IPS-20b (cell line): ENCODE results near the gene GINS1.

Source experiments
- H3K27ac ChIP-seq: one replicate; pipeline ENCODE4 v1.5.1; 2013; ENCODE audit warnings: low read length
- H3K27me3 ChIP-seq: 2 replicates; pipeline ENCODE4 v1.6.1; 2013; ENCODE audit warnings: mild to moderate bottlenecking, low read length, inconsistent platforms; ENCODE audit not compliant: insufficient read depth
- H3K36me3 ChIP-seq: 2 replicates; pipeline ENCODE4 v1.6.1; 2013; ENCODE audit warnings: low read depth, mild to moderate bottlenecking, inconsistent platforms, low read length, moderate library complexity; ENCODE audit not compliant: insufficient read depth
- H3K4me1 ChIP-seq: 2 replicates; pipeline ENCODE4 v1.6.1; 2013; ENCODE audit warnings: mild to moderate bottlenecking, control low read depth, inconsistent platforms, low read length, moderate library complexity; ENCODE audit not compliant: insufficient read depth
- H3K4me3 ChIP-seq: 2 replicates; pipeline ENCODE4 v1.5.1; 2013; ENCODE audit warnings: mild to moderate bottlenecking, low read length, inconsistent platforms
- H3K9ac ChIP-seq: 2 replicates; pipeline ENCODE4 v1.6.1; 2013; ENCODE audit warnings: low read depth, mild to moderate bottlenecking, inconsistent platforms, low read length, moderate library complexity
- H3K9me3 ChIP-seq: 2 replicates; pipeline ENCODE4 v1.6.1; 2013; ENCODE audit warnings: mild to moderate bottlenecking, low read depth, low read length, inconsistent platforms; ENCODE audit not compliant: insufficient read depth

The GINS1 gene

DNA sequence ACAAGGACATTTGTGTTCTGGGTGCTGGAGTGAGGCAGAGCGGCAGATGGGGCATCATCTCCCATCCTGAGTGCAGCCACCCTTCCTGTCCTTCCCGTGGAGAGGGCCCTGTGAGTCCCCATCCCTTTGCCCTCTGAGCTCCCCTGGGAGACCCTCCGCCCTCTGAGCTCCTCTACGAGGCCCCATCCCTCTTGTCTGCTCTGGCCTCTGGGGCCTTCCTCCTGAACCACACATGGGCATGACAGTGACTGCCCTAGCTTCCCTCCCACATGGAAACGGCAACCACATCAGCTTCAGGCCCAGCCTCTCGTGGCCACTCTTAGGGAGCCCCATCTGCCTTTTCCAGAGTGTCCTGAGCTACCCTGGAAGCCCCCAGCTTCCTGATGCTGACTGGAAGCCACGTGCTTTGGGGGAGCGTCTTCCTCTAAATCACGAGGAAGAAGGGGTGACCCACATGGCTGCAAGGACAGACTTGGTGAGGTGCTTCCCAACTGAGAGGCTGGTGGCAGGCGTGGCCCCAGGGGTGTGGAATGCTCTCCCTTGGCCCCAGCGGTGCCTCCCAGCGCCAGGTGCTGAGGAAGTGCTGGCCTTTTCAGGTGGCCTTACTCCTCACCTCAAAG is 52.6 kb downstream of the GINS1 start:
- H3K27ac ChIP-seq: no peak overlapping the region
- no peaks in the 10 kb centered on the region for H3K4me1 ChIP-seq
- H3K27me3 ChIP-seq: no peaks in the 10 kb centered on the region
- no peak overlapping the region for H3K4me3 ChIP-seq
- no peaks in the 10 kb centered on the region for H3K9me3 ChIP-seq
- peaks cover 75% of the 10 kb centered on the region for H3K36me3 ChIP-seq
- no peak overlapping the region for H3K9ac ChIP-seq

DNA sequence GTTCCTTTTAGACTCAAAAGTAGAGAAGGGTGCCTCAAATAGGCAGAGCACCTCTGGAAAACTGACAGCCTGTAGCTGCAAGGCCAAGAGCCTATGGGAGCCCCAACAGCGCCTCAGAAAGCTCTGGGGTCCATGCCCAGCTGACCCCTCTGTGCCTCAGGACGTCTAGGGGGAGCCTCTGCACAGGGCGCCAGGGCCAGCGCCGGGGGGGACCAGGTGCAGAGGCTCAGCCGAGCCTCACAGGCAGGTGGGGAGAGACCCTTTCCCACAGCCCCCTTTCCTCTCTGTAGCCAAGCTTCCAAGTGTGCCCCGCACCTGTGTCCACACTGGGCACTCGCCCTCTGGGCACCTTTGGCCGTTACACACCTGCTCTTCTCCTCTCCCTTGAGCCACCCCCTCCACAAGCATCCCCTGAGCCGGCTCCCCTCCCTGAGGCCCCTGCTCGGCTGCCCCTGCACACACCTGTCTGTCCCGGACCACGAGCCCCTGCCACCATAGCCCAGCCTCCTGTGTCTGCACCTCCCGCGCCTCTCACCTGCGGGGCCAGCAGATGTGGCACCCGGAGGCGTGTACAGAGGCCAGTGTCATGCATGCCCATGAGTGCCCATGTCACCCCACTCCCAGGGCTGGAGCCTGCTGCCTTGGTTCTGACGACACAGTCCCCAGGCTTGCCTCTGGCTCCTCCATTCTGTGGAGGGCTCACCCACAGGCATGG is 53.2 kb downstream of the GINS1 start:
- Histone ChIP-seq H3K27me3 (no peaks in the 10 kb centered on the region), H3K27ac (no peak overlapping the region), H3K36me3 (peaks cover 76% of the 10 kb centered on the region), H3K9ac (no peak overlapping the region), H3K9me3 (no peaks in the 10 kb centered on the region), H3K4me3 (no peak overlapping the region), H3K4me1 (no peaks in the 10 kb centered on the region)

DNA sequence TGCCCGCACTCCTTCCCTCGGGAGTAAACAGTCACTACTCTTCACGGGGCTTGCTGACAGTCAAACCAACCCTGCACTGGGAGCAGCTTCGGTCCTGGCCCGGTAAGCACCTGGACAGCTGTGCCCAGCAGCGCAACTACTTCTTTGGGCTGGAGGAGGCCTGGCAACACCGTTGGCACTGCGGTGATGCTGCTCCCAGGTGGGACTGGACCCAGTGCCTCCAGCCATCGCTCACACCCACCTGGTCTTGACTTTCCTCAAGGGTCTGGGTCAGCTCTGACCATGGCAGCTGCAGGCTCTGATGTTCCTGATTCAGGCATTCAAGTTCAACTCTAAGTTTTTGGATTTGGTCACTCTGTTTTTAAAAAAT is 53.8 kb downstream of the GINS1 start:
- no peaks in the 10 kb centered on the region for H3K4me1 ChIP-seq
- H3K27me3 ChIP-seq: no peaks in the 10 kb centered on the region
- no peak overlapping the region for H3K4me3 ChIP-seq
- H3K9me3 ChIP-seq: no peaks in the 10 kb centered on the region
- no peak overlapping the region for H3K9ac ChIP-seq
- no peak overlapping the region for H3K27ac ChIP-seq
- H3K36me3 ChIP-seq: peaks cover 82% of the 10 kb centered on the region

DNA sequence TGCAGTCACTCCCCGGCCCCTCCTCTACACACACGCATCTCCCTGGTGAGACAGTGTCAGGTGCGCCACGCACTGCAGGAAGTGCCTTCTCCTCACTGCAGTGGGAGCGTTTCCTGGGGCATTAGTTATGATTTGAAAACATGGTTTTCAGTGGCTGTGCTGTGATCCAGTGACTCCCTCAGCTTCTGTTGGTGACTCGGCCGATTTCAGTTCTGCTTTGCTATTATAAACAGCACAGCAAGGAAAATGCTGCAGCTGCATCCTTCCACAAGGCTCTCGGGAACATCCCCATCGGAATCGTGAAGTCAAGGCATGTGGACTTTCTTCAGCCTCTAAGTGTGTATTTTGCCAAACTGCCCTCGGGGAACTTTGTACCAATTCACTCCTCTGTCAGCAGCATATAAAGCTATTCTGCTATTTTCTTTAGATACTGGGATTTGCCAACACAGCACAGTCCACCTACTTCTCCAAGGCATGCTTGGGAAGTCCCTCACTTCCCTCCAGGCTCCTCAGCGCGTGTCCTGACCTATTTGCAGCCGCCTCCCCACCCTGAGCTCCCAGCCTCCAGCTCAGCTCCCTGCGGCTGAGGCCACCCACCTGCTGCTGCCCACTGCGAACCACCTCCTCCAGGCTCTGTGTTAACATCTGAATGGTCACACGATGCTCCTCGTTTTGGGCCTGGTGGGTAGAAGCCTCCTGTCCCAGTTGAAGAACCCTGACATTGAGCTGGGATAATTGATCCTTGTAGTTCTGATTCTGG is 54.5 kb downstream of the GINS1 start:
- Histone ChIP-seq H3K9ac (no peak overlapping the region), H3K27me3 (no peaks in the 10 kb centered on the region), H3K4me1 (no peaks in the 10 kb centered on the region), H3K9me3 (no peaks in the 10 kb centered on the region), H3K4me3 (no peak overlapping the region), H3K36me3 (peaks cover 85% of the 10 kb centered on the region), H3K27ac (no peak overlapping the region)

DNA sequence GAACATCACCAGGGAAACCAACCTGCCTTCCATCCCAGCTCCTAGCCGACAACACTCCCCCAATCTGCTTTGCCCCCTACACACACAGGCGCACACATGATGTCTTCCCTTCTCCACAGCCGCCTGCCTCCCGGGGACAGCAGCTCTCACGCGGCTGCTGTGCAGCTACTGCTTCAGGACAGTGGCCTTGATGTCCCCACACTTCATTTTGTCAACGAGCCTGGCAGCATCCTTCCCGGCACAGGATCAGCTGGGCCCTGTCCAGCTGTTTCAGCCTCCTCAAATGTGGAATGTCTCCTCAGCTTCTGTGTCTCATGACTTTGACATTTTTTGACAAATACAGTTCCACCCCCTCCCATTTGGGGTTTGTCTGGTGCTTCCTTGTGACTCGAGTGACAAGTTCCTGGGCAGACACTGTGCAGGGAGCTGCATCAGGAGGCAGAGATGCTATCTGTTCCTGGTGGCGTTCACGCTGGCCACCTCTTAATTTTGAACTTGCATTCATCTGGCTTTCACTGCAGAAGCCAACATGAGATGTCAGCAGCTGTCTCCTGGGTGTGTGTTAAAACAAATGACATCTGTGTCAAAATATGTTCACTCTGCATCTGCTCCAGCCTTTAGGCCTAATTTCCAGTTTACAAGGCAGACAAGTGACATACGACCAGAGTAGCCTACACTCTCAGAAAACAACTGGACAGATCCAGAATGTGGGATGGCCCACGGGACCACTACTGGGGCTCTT is 57.2 kb downstream of the GINS1 start:
- H3K4me1 ChIP-seq: no peaks in the 10 kb centered on the region
- no peak overlapping the region for H3K27ac ChIP-seq
- no peak overlapping the region for H3K4me3 ChIP-seq
- H3K36me3 ChIP-seq: peaks cover 77% of the 10 kb centered on the region
- no peaks in the 10 kb centered on the region for H3K27me3 ChIP-seq
- no peak overlapping the region for H3K9ac ChIP-seq
- H3K9me3 ChIP-seq: no peaks in the 10 kb centered on the region

DNA sequence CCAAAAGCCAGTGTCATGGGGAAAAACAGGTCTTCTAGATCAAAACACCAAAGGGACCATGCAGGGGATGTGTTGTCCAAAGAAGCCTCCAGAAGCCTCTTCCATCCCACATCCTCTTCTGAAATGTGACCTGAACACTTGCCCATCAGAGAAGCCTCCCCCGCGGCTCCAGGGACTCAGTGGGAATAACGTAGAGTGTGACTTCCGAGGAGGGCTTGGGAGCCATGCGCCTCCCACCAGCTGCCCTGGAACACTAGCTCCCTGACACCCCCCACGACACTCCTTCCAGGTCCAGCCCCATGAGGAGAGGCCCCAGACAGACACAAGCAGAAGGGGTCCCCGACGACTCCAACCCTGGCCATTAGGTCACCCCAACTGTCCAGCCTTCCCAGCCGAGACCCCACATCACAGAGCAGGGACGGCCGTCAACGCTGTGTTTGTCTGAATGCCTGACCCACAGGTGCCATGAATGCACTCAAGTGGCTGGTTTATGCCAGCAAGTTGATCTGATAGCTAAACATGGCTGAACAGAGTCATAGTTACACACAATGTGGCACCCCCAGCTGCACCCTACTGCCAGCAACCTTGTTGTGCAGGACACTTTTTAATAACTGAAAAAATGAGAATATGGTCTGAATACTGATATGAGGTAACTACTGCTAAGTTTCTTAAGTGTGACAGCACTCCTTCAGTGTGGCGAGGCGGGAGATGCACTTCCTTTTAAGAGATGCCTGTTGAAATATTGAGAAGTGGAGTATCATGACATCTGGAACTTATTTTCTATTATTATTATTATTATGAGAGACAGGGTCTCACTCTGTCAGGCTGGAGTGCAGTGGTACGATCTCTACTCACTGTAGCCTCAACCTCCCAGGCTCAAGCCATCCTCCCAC is 58.0 kb downstream of the GINS1 start:
- Histone ChIP-seq H3K27me3 (no peaks in the 10 kb centered on the region), H3K4me1 (no peaks in the 10 kb centered on the region), H3K27ac (no peak overlapping the region), H3K9me3 (no peaks in the 10 kb centered on the region), H3K4me3 (no peak overlapping the region), H3K36me3 (peaks cover 84% of the 10 kb centered on the region), H3K9ac (no peak overlapping the region)

DNA sequence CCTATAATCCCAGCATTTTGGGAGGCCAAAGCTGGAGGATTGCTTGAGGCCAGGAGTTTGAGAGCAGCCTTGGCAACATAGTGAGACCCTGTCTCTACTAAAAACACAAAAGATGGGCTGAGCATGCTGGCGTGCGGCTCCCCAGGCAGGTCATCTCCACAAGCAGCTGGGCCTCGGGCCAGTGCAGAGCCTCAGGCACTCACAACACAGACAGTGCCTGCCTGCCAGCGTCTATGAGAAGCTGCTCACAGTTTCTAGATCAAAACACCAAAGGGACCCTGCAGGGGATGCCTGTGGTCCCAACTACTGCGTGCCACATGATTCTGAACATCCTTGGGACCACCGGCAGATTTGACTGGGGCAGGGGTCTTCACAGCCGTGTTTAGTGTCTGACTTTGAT is 59.4 kb downstream of the GINS1 start:
- Histone ChIP-seq H3K27me3 (no peaks in the 10 kb centered on the region), H3K9me3 (no peaks in the 10 kb centered on the region), H3K4me1 (no peaks in the 10 kb centered on the region), H3K4me3 (no peak overlapping the region), H3K36me3 (peaks cover 83% of the 10 kb centered on the region), H3K27ac (no peak overlapping the region), H3K9ac (no peak overlapping the region)

DNA sequence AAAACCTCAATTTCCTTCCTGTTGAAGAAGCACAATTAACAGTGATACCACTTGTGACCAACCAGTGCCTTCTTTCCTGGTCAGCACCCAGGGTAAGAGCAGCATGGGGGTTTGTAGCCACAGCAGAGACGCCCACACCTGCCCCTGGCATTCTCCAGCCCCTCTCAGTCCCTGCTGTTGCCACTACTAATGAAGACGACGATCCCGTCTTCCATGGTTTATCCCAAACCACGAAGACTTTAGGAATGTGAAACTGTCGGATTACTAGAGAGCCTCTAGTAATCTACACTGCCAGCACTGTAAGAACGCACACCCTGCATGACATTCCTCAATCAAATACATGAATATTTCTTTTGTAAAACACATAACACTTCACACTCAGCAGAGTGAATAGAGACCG is 60.0 kb downstream of the GINS1 start:
- Histone ChIP-seq H3K4me3 (no peak overlapping the region), H3K9ac (no peak overlapping the region), H3K9me3 (no peaks in the 10 kb centered on the region), H3K27ac (no peak overlapping the region), H3K27me3 (no peaks in the 10 kb centered on the region), H3K36me3 (peaks cover 79% of the 10 kb centered on the region), H3K4me1 (no peaks in the 10 kb centered on the region)

DNA sequence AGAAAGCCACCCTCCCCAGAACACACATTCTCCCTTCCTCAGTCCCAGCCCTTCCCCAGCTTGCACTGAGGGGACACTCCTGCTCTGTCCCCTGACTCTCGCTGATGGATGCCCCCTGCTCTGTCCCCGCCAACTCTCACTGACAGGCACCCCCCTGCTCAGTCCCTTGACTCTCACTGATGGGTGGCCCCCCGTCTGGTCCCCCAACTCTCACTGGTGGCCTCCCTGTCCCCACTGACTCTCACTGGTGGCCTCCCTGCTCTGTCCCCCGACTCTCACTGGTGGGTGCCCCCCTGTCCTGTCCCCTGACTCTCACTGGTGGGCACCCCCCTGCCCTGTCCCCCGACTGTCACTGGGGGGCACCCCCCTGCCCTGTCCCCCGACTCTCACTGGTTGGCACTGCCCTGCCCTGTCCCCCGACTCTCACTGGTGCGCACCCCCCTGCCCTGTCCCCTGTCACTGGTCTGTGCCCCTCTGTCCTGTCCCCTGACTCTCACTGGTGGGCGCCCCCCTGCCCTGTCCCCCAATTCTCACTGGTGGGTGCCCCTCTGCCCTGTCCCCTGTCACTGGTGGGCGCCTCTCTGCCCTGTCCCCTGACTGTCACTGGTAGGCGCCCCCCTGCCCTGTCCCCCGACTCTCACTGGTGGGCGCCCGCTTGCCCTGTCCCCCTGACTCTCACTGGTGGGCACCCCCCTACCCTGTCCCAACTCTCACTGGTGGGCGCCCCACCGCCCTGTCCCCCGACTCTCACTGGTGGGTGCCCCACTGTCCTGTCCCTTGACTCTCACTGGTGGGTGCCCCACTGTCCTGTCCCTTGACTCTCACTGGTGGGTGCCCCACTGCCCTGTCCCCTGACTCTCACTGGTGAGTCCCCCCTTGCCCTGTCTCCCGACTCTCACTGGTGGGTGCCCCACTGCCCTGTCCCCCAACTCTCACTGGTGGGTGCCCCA is 60.9 kb downstream of the GINS1 start:
- Histone ChIP-seq H3K27ac (no peak overlapping the region), H3K4me3 (no peak overlapping the region), H3K36me3 (peaks cover 77% of the 10 kb centered on the region), H3K9ac (no peak overlapping the region), H3K4me1 (no peaks in the 10 kb centered on the region), H3K9me3 (no peaks in the 10 kb centered on the region), H3K27me3 (no peaks in the 10 kb centered on the region)

DNA sequence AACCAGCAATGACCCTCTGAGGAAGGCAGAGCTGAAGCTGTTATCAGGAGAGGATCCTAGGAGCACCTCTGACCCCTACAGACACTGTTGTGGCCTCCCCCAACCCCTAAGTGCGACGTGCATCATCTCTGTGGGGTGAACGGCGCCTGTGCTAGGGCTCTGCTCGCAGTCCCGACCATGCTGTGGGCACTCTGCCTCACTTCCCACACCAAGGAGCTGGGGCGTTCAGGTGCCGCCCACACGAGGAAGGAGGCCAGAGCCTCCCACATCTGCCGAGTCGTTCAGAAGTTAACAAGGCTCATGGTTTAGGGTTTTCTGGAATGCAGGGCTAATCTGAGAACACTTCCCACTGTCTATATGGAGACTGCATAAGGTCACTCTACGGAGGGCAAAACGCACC is 62.1 kb downstream of the GINS1 start:
- Histone ChIP-seq H3K9me3 (no peaks in the 10 kb centered on the region), H3K4me3 (no peak overlapping the region), H3K4me1 (no peaks in the 10 kb centered on the region), H3K9ac (no peak overlapping the region), H3K27ac (no peak overlapping the region), H3K27me3 (no peaks in the 10 kb centered on the region), H3K36me3 (peaks cover 78% of the 10 kb centered on the region)
